Fibroblast of villous mesenchyme (primary cell): ENCODE results near the gene HOXA1. TPM values are rescaled to one million over a fixed set of nuclear protein-coding genes. Genes with fewer than 3 reads are reported as not detected.
A peak's percentile ranks its signal among the peaks of the same experiment; 100 is the strongest.

Experiments used
- DNase-seq: peaks from one replicate; pipeline ENCODE4 v3.0.0-alpha.2; 2010; ENCODE audit warnings: low read depth
- H3K4me3 ChIP-seq: 2 replicates; pipeline ENCODE4 v1.5.1; 2011; ENCODE audit warnings: low read depth, mild to moderate bottlenecking, low read length
- total RNA-seq: library from RNA; depleted of rRNA; stranded (reverse); fragments of >200 nt; gene quantifications from 2 replicates; pipeline ENCODE4 v1.2.3, GENCODE V29; 2012
- TF ChIP-seq, protein P1 (sequence below): IDR thresholded peaks from 2 replicates; pipeline ENCODE4 v1.5.1; 2012; ENCODE audit warnings: low read depth, mild to moderate bottlenecking, low read length; ENCODE audit not compliant: insufficient read depth

The HOXA1 gene
- total RNA-seq, 1 donor = 0.43 TPM

DNA sequence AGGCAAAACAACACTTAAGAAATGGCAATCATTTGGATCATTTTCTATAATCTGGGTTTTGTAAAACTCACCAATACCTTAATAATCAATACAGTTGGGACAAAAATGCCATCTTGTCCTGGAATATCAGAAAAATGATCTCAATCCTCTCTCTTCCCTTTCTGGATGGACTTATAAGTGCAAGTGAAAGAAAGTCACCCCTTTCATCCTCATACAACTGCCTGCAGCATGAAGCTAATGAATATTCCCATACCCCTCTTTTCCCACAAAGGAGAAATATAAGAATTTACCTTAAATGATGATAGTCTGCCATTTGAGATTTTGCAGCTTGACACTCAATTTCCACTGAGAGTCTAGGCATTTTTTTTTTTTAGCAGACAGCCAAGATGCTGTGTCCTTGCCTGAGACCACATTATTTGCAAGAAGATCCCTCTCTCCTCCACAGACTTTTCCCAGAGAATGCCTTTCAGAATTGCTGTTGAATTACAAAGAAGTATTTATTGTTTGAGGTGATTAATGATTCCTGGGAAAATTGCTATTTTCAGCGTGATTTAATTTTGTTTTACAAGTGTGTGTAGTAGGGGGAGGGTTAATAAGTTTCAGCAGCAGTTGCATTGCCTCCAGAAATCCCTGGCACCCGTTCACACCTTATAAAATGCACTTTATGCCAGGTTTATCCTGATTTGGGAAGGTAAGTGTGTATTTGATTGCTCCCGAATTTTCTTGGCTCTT, 31.0 kb upstream of the HOXA1 start:
- TF ChIP-seq, protein P1, sequence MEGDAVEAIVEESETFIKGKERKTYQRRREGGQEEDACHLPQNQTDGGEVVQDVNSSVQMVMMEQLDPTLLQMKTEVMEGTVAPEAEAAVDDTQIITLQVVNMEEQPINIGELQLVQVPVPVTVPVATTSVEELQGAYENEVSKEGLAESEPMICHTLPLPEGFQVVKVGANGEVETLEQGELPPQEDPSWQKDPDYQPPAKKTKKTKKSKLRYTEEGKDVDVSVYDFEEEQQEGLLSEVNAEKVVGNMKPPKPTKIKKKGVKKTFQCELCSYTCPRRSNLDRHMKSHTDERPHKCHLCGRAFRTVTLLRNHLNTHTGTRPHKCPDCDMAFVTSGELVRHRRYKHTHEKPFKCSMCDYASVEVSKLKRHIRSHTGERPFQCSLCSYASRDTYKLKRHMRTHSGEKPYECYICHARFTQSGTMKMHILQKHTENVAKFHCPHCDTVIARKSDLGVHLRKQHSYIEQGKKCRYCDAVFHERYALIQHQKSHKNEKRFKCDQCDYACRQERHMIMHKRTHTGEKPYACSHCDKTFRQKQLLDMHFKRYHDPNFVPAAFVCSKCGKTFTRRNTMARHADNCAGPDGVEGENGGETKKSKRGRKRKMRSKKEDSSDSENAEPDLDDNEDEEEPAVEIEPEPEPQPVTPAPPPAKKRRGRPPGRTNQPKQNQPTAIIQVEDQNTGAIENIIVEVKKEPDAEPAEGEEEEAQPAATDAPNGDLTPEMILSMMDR = no peak
- DNase-seq = no peak

GRCh38 chr7:27125986-27126394, 30.2 kb upstream of the HOXA1 start:
- no peak overlapping the region for H3K4me3 ChIP-seq
- no peak for DNase-seq
- TF ChIP-seq, protein P1 = no peak

More for the DNA sequence above, 31.0 kb upstream of the HOXA1 start:
- no peak overlapping the region for H3K4me3 ChIP-seq

DNA sequence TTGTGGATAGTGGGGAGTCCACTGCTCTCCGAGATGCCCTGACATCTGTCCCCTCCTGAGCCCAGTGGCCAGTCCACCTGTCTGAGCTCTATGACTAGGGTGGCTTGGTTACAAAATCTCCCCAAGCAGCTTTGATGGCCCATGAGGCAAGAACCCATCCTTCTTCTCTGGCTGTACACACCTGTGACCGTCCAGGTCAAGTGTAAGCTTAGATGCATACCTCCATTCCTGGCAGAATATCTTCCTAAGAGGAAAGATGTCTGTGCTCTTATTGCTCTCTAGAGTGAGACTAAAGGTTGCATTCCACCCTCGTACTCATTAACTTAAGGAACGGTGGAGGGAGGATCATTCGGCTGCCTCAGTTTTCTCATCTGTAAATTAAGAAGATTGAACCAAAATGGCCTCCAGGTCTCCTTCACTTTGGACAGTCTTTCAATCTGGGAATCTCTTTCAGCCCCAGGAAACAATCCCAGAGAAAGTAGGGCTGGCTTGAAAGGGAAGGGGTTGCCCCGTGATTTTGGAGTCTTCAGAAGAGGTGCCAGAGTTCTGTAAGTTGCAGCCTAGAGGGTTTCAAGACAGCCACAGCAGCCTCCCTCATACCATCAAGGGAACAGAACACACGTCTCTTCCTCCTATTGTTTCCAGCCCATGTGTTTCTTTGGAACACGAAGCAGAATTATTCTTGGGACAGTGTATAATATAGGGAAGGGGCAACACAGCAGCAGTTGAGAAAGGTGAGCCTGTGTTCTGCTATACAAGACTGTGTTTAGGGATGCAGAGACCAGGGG, 29.3 kb upstream of the HOXA1 start:
- TF ChIP-seq, protein P1 = no peak
- DNase-seq = no peak
- no peak overlapping the region for H3K4me3 ChIP-seq

DNA sequence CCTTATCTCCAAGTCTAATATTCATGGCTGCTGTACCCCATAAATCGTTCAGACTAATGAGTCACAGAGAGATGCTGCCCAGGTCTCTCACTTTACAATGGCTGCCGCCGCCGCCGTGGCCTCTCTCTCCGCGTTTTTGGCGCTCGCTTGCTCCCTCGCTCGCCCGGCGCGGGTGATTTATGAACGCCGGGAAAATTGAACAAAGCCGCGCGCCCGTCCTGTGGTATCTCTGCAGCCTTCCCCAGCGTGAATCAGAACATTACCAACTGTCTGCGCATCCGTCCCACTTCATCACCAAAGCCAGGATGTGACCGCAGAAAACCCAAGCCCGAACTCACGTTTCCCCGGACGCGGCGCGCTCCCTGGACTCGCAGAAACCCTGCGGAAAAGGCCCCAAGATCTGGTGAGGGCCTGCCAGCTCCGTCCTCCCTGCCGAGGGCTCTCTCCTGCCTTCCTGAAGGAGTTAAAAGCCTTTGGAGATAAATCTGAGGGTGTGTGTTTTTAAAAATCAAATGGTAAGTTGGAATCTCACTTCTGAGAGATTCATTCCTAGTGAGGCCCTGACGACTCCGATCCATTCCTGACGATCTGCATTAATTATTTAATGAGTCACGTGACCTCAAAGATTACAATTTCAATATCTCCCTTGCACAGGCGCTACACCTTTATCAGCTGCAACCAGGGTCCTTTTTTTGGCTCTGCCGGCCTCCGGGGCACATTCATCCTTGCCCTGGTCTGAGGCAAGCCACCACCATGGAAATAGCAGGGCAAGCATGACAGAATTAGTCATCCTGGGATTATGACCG, 28.5 kb upstream of the HOXA1 start:
- TF ChIP-seq, protein P1 = no peak
- no peak overlapping the region for H3K4me3 ChIP-seq
- DNase-seq = peak; percentile 67

GRCh38 chr7:27123477-27124053, 27.8 kb upstream of the HOXA1 start:
- H3K4me3 ChIP-seq = no peak overlapping the region

More at GRCh38 chr7:27123477-27124053, 27.8 kb upstream of the HOXA1 start:
- TF ChIP-seq, protein P1 = no peak
- no peak for DNase-seq
